GM21381 (cell line): ENCODE measurements around the gene ARID1B.

Source experiments
- ATAC-seq: cut with Tn5 transposase; IDR thresholded peaks from one replicate; pipeline ENCODE4 v1.9.1; 2021; ENCODE audit warnings: mild to moderate bottlenecking, moderate library complexity; ENCODE audit not compliant: unreplicated experiment

Gene ARID1B

GRCh38 chr6:156790711-156791319 lies 13.6 kb downstream of the ARID1B start:
- ATAC-seq: no peak

- ATAC-seq: peak; percentile 66
Measured at GRCh38 chr6:156791320-156791850, 14.2 kb downstream of the ARID1B start.

- no peak for ATAC-seq
Measured at GRCh38 chr6:156793200-156793599, 16.0 kb downstream of the ARID1B start.

- no peak for ATAC-seq
Measured at GRCh38 chr6:156794546-156795354, 17.6 kb downstream of the ARID1B start.

- no peak for ATAC-seq
Measured at GRCh38 chr6:156795825-156796224, 18.6 kb downstream of the ARID1B start.

- no peak for ATAC-seq
Measured at GRCh38 chr6:156796627-156797026, 19.4 kb downstream of the ARID1B start.

GRCh38 chr6:156797901-156798735 lies 20.9 kb downstream of the ARID1B start:
- ATAC-seq: no peak

- ATAC-seq: no peak
Measured at GRCh38 chr6:156801712-156802111, 24.5 kb downstream of the ARID1B start.

- no peak for ATAC-seq
Measured at GRCh38 chr6:156803353-156803752, 26.2 kb downstream of the ARID1B start.

GRCh38 chr6:156804402-156804801 lies 27.2 kb downstream of the ARID1B start:
- ATAC-seq: no peak

GRCh38 chr6:156806155-156806554 lies 29.0 kb downstream of the ARID1B start:
- no peak for ATAC-seq

GRCh38 chr6:156807028-156807427 lies 29.9 kb downstream of the ARID1B start:
- no peak for ATAC-seq

- ATAC-seq: no peak
Measured at GRCh38 chr6:156807795-156808194, 30.6 kb downstream of the ARID1B start.

GRCh38 chr6:156808287-156808686 lies 31.1 kb downstream of the ARID1B start:
- no peak for ATAC-seq

- ATAC-seq: peak; percentile 82
Measured at GRCh38 chr6:156809034-156809433, 31.9 kb downstream of the ARID1B start.

GRCh38 chr6:156809446-156810178 lies 32.4 kb downstream of the ARID1B start:
- ATAC-seq: no peak

GRCh38 chr6:156814036-156814581 lies 36.9 kb downstream of the ARID1B start:
- no peak for ATAC-seq

- no peak for ATAC-seq
Measured at GRCh38 chr6:156816505-156816904, 39.3 kb downstream of the ARID1B start.

- no peak for ATAC-seq
Measured at GRCh38 chr6:156820089-156820798, 43.1 kb downstream of the ARID1B start.

- ATAC-seq: no peak
Measured at GRCh38 chr6:156821707-156822106, 44.5 kb downstream of the ARID1B start.
